ENCODE measurements around the gene APOA5. TPM values are rescaled to one million over a fixed set of nuclear protein-coding genes. Genes with fewer than 3 reads are reported as not detected.
A peak's percentile ranks its signal among the peaks of the same experiment; 100 is the strongest.

Gene APOA5
- polyA plus RNA-seq, 1 donor = 0.09 TPM

GRCh38 chr11:116796548-116796947, 4.9 kb upstream of the APOA5 start:
- Histone ChIP-seq H3K4me1 (ENCODE audit: control insufficient read depth, insufficient read depth, low read length) (peaks cover 12% of the 10 kb centered on the region), H3K9me3 (ENCODE audit: control insufficient read depth, low read depth, low read length) (no peaks in the 10 kb centered on the region), H3K4me3 (ENCODE audit: low read length) (no peak overlapping the region), H3K27me3 (ENCODE audit: control insufficient read depth, insufficient read depth, low read length) (no peaks in the 10 kb centered on the region), H3K27ac (ENCODE audit: low read length) (no peak overlapping the region), H3K36me3 (ENCODE audit: control insufficient read depth, insufficient read depth, low read length) (no peaks in the 10 kb centered on the region)
- WGBS (ENCODE audit: insufficient coverage, low lambda C conversion rate) = 80% methylated on average over 1 of the region's 1 CpG
- no peak for DNase-seq

- no peak for DNase-seq
- no peaks in the 10 kb centered on the region for H3K36me3 ChIP-seq (ENCODE audit: control insufficient read depth, insufficient read depth, low read length)
- H3K27me3 ChIP-seq (ENCODE audit: control insufficient read depth, insufficient read depth, low read length) = no peaks in the 10 kb centered on the region
- no peak overlapping the region for H3K4me3 ChIP-seq (ENCODE audit: low read length)
- peaks cover 21% of the 10 kb centered on the region for H3K4me1 ChIP-seq (ENCODE audit: control insufficient read depth, insufficient read depth, low read length)
- WGBS (ENCODE audit: insufficient coverage, low lambda C conversion rate) = no CpG with 5 or more reads among the region's 2 CpGs
- no peaks in the 10 kb centered on the region for H3K9me3 ChIP-seq (ENCODE audit: control insufficient read depth, low read depth, low read length)
- no peak overlapping the region for H3K27ac ChIP-seq (ENCODE audit: low read length)
These were observed 3.2 kb upstream of the APOA5 start for GRCh38 chr11:116794851-116795250.

- H3K4me1 ChIP-seq (ENCODE audit: control insufficient read depth, insufficient read depth, low read length) = peaks cover 25% of the 10 kb centered on the region
- H3K36me3 ChIP-seq (ENCODE audit: control insufficient read depth, insufficient read depth, low read length) = no peaks in the 10 kb centered on the region
- WGBS (ENCODE audit: insufficient coverage, low lambda C conversion rate) = no CpG with 5 or more reads among the region's 1 CpG
- H3K27me3 ChIP-seq (ENCODE audit: control insufficient read depth, insufficient read depth, low read length) = no peaks in the 10 kb centered on the region
- H3K9me3 ChIP-seq (ENCODE audit: control insufficient read depth, low read depth, low read length) = no peaks in the 10 kb centered on the region
- no peak overlapping the region for H3K4me3 ChIP-seq (ENCODE audit: low read length)
- no peak overlapping the region for H3K27ac ChIP-seq (ENCODE audit: low read length)
- DNase-seq = no peak
These were observed 2.1 kb upstream of the APOA5 start for GRCh38 chr11:116793772-116794097.

- peaks cover 31% of the 10 kb centered on the region for H3K4me1 ChIP-seq (ENCODE audit: control insufficient read depth, insufficient read depth, low read length)
- no peak overlapping the region for H3K27ac ChIP-seq (ENCODE audit: low read length)
- H3K9me3 ChIP-seq (ENCODE audit: control insufficient read depth, low read depth, low read length) = no peaks in the 10 kb centered on the region
- DNase-seq = no peak
- WGBS (ENCODE audit: insufficient coverage, low lambda C conversion rate) = no CpG with 5 or more reads among the region's 8 CpGs
- H3K4me3 ChIP-seq (ENCODE audit: low read length) = no peak overlapping the region
- no peaks in the 10 kb centered on the region for H3K36me3 ChIP-seq (ENCODE audit: control insufficient read depth, insufficient read depth, low read length)
- H3K27me3 ChIP-seq (ENCODE audit: control insufficient read depth, insufficient read depth, low read length) = no peaks in the 10 kb centered on the region
These were observed 1.4 kb upstream of the APOA5 start for GRCh38 chr11:116792869-116793771.

- no peak overlapping the region for H3K27ac ChIP-seq (ENCODE audit: low read length)
- H3K9me3 ChIP-seq (ENCODE audit: control insufficient read depth, low read depth, low read length) = no peaks in the 10 kb centered on the region
- peaks cover 31% of the 10 kb centered on the region for H3K4me1 ChIP-seq (ENCODE audit: control insufficient read depth, insufficient read depth, low read length)
- no peak for DNase-seq
- no CpG with 5 or more reads among the region's 8 CpGs for whole genome bisulfite sequencing (ENCODE audit: insufficient coverage, low lambda C conversion rate)
- H3K4me3 ChIP-seq (ENCODE audit: low read length) = no peak overlapping the region
- H3K27me3 ChIP-seq (ENCODE audit: control insufficient read depth, insufficient read depth, low read length) = no peaks in the 10 kb centered on the region
- H3K36me3 ChIP-seq (ENCODE audit: control insufficient read depth, insufficient read depth, low read length) = no peaks in the 10 kb centered on the region
These were observed 627 bp upstream of the APOA5 start for GRCh38 chr11:116792144-116792868.

- H3K4me3 ChIP-seq (ENCODE audit: low read length) = no peak overlapping the region
- H3K4me1 ChIP-seq (ENCODE audit: control insufficient read depth, insufficient read depth, low read length) = peaks cover 34% of the 10 kb centered on the region
- H3K27ac ChIP-seq (ENCODE audit: low read length) = no peak overlapping the region
- H3K36me3 ChIP-seq (ENCODE audit: control insufficient read depth, insufficient read depth, low read length) = peaks cover 2% of the 10 kb centered on the region
- H3K27me3 ChIP-seq (ENCODE audit: control insufficient read depth, insufficient read depth, low read length) = no peaks in the 10 kb centered on the region
- no peaks in the 10 kb centered on the region for H3K9me3 ChIP-seq (ENCODE audit: control insufficient read depth, low read depth, low read length)
- WGBS (ENCODE audit: insufficient coverage, low lambda C conversion rate) = 0% methylated on average over 1 of the region's 31 CpGs
- peak; percentile 55 to 65 for DNase-seq
These were observed 472 bp downstream of the APOA5 start for GRCh38 chr11:116791002-116791812.

- no CpG with 5 or more reads among the region's 53 CpGs for WGBS (ENCODE audit: insufficient coverage, low lambda C conversion rate)
- Histone ChIP-seq H3K4me1 (ENCODE audit: control insufficient read depth, insufficient read depth, low read length) (peaks cover 34% of the 10 kb centered on the region), H3K36me3 (ENCODE audit: control insufficient read depth, insufficient read depth, low read length) (peaks cover 10% of the 10 kb centered on the region), H3K27ac (ENCODE audit: low read length) (no peak overlapping the region), H3K4me3 (ENCODE audit: low read length) (no peak overlapping the region), H3K9me3 (ENCODE audit: control insufficient read depth, low read depth, low read length) (no peaks in the 10 kb centered on the region), H3K27me3 (ENCODE audit: control insufficient read depth, insufficient read depth, low read length) (no peaks in the 10 kb centered on the region)
- no peak for DNase-seq
These were observed 1.3 kb downstream of the APOA5 start for GRCh38 chr11:116790167-116791001.

GRCh38 chr11:116788975-116789374, 2.7 kb downstream of the APOA5 start:
- no CpG with 5 or more reads among the region's 4 CpGs for WGBS (ENCODE audit: insufficient coverage, low lambda C conversion rate)
- H3K4me3 ChIP-seq (ENCODE audit: low read length) = peak overlapping the region; percentile 88
- H3K27ac ChIP-seq (ENCODE audit: low read length) = no peak overlapping the region
- H3K27me3 ChIP-seq (ENCODE audit: control insufficient read depth, insufficient read depth, low read length) = no peaks in the 10 kb centered on the region
- H3K4me1 ChIP-seq (ENCODE audit: control insufficient read depth, insufficient read depth, low read length) = peaks cover 34% of the 10 kb centered on the region
- H3K36me3 ChIP-seq (ENCODE audit: control insufficient read depth, insufficient read depth, low read length) = peaks cover 24% of the 10 kb centered on the region
- DNase-seq = no peak
- H3K9me3 ChIP-seq (ENCODE audit: control insufficient read depth, low read depth, low read length) = no peaks in the 10 kb centered on the region

GRCh38 chr11:116788534-116788933, 3.1 kb downstream of the APOA5 start:
- Histone ChIP-seq H3K4me3 (ENCODE audit: low read length) (peak overlapping the region; percentile 88), H3K27me3 (ENCODE audit: control insufficient read depth, insufficient read depth, low read length) (no peaks in the 10 kb centered on the region), H3K36me3 (ENCODE audit: control insufficient read depth, insufficient read depth, low read length) (peaks cover 28% of the 10 kb centered on the region), H3K4me1 (ENCODE audit: control insufficient read depth, insufficient read depth, low read length) (peaks cover 34% of the 10 kb centered on the region), H3K9me3 (ENCODE audit: control insufficient read depth, low read depth, low read length) (no peaks in the 10 kb centered on the region), H3K27ac (ENCODE audit: low read length) (peak overlapping the region; percentile 94)
- WGBS (ENCODE audit: insufficient coverage, low lambda C conversion rate) = no CpG with 5 or more reads among the region's 4 CpGs
- DNase-seq = peak in 1 of 2 donors; percentile 44

Data from large intestine (tissue), 3 donors.